Measurements from ENCODE around the gene GPC6. TPM values are rescaled to one million over a fixed set of nuclear protein-coding genes. Genes with fewer than 3 reads are reported as not detected.

The GPC6 gene
- total and polyA plus RNA-seq, 4 donors: 5.9 to 29.1 (median 18.2) TPM

GRCh38 chr13:94312511-94313216, 1086.1 kb downstream of the GPC6 start (continued):
- TF ChIP-seq FOXA1 (IDR thresholded peaks at IDR 0.05): no peak
- no peak for TF ChIP-seq CTCF (IDR thresholded peaks at IDR 0.05; ENCODE audit: low read depth, low read length, missing input control)
- no peak for TF ChIP-seq SP1 (IDR thresholded peaks at IDR 0.05)
- TF ChIP-seq HNF4A (conservative IDR thresholded peaks at IDR 0.05): no peak
- no peak for TF ChIP-seq MAX (IDR thresholded peaks at IDR 0.05)
- TF ChIP-seq TAF1 (conservative IDR thresholded peaks at IDR 0.05): no peak
- no peak for TF ChIP-seq YY1 (IDR thresholded peaks at IDR 0.05)

GRCh38 chr13:94313321-94313910, 1086.8 kb downstream of the GPC6 start:
- H3K27ac ChIP-seq (ENCODE audit: low read depth in 1 of 2, low read length in 2 of 2): no peak overlapping the region
- no peak for DNase-seq (ENCODE audit: low spot score)
- WGBS: 94% methylated on average over 3 of the region's 3 CpGs
- H3K36me3 ChIP-seq (ENCODE audit: control insufficient read depth in 4 of 4, insufficient read depth in 3 of 4, low read depth in 1 of 4, low read length in 3 of 4): no peaks in the 10 kb centered on the region
- H3K4me3 ChIP-seq (ENCODE audit: low read depth in 1 of 3, low read length in 3 of 3): no peak overlapping the region
- TF ChIP-seq FOXA1 (IDR thresholded peaks at IDR 0.05): no peak
- TF ChIP-seq HNF4A (conservative IDR thresholded peaks at IDR 0.05): no peak
- no peak for TF ChIP-seq TAF1 (conservative IDR thresholded peaks at IDR 0.05)
- no peak for TF ChIP-seq RAD21 (IDR thresholded peaks at IDR 0.05)
- no peak for TF ChIP-seq RXRA (IDR thresholded peaks at IDR 0.05)
- TF ChIP-seq GABPA (IDR thresholded peaks at IDR 0.05 in 1 of 2, conservative IDR thresholded peaks at IDR 0.05 in 1 of 2): no peak
- TF ChIP-seq MAX (IDR thresholded peaks at IDR 0.05): no peak
- TF ChIP-seq FOXA2 (IDR thresholded peaks at IDR 0.05): no peak
- no peak for TF ChIP-seq HNF4G (IDR thresholded peaks at IDR 0.05)
- TF ChIP-seq EGR1 (IDR thresholded peaks at IDR 0.05; ENCODE audit: low read depth in 2 of 2): no peak
- TF ChIP-seq REST (IDR thresholded peaks at IDR 0.05): no peak
- TF ChIP-seq JUND (IDR thresholded peaks at IDR 0.05): no peak
- TF ChIP-seq NR2F2 (IDR thresholded peaks at IDR 0.05): no peak
- no peak for TF ChIP-seq YY1 (IDR thresholded peaks at IDR 0.05)
- TF ChIP-seq CTCF (IDR thresholded peaks at IDR 0.05; ENCODE audit: low read depth, low read length, missing input control): no peak
- no peak for TF ChIP-seq SP1 (IDR thresholded peaks at IDR 0.05)
- TF ChIP-seq ZBTB33 (IDR thresholded peaks at IDR 0.05): no peak
- TF ChIP-seq ATF3 (IDR thresholded peaks at IDR 0.05): no peak
- no peak overlapping the region for H3K9ac ChIP-seq (ENCODE audit: low read depth in 1 of 2, low read length in 2 of 2)
- peaks cover 0 to 3% (median 0%) of the 10 kb centered on the region in 4 donors for H3K4me1 ChIP-seq (ENCODE audit: control insufficient read depth in 4 of 4, insufficient read depth in 4 of 4, low read length in 3 of 4)
- no peaks in the 10 kb centered on the region for H3K9me3 ChIP-seq (ENCODE audit: control insufficient read depth in 4 of 4, low read length in 3 of 4)
- no peaks in the 10 kb centered on the region for H3K27me3 ChIP-seq (ENCODE audit: control insufficient read depth in 4 of 4, insufficient read depth in 4 of 4, low read length in 3 of 4)

All from liver (tissue), 9 donors.